Measurements from ENCODE around the gene HCAR1.

HCAR1 gene

GRCh38 chr12:122752464-122753318 is 22.0 kb upstream of the HCAR1 start, which contains the start of gene DENR (continued):
- TF ChIP-seq ZNF518A (tag by site-specific recombination; conservative IDR thresholded peaks at IDR 0.05; ENCODE audit: low read depth) = peak; percentile 34; the same call in 1 of the 2 replicates
- peak; percentile 94 for TF ChIP-seq SP3 (tag by site-specific recombination; IDR thresholded peaks at IDR 0.05)
- TF ChIP-seq ZNF544 (tag by site-specific recombination; IDR thresholded peaks at IDR 0.05) = no peak
- no peak for TF ChIP-seq ZNF18 (tag by site-specific recombination; IDR thresholded peaks at IDR 0.05)
- no peak; the same call in 1 of the 2 replicates for TF ChIP-seq ZNF777 (tag by site-specific recombination; IDR thresholded peaks at IDR 0.05; ENCODE audit: borderline replicate concordance)
- peak; percentile 98 for TF ChIP-seq ZXDB (tag by site-specific recombination; IDR thresholded peaks at IDR 0.05)
- TF ChIP-seq KLF8 (tag by site-specific recombination; IDR thresholded peaks at IDR 0.05) = peak; percentile 96
- TF ChIP-seq PATZ1 (tag by site-specific recombination; IDR thresholded peaks at IDR 0.05) = peak; percentile 83
- TF ChIP-seq ZNF670 (tag by site-specific recombination; IDR thresholded peaks at IDR 0.05; ENCODE audit: low read depth) = no peak
- no peak for TF ChIP-seq ZSCAN23 (tag by site-specific recombination; IDR thresholded peaks at IDR 0.05)
- TF ChIP-seq MEIS1 (CRISPR knock-in tag; IDR thresholded peaks at IDR 0.05; ENCODE audit: borderline replicate concordance) = no peak
- TF ChIP-seq PRDM1 (tag by site-specific recombination; IDR thresholded peaks at IDR 0.05) = no peak
- peak; percentile 82 for TF ChIP-seq KLF1 (tag by site-specific recombination; IDR thresholded peaks at IDR 0.05)
- peak; percentile 63 for TF ChIP-seq ZBTB48 (tag by site-specific recombination; IDR thresholded peaks at IDR 0.05)
- no peak for TF ChIP-seq ZNF585B (tag by site-specific recombination; IDR thresholded peaks at IDR 0.05)
- no peak for TF ChIP-seq TCF7L2 (IDR thresholded peaks at IDR 0.05; ENCODE audit: borderline replicate concordance, low read depth, low read length)
- TF ChIP-seq SCRT2 (tag by site-specific recombination; IDR thresholded peaks at IDR 0.05) = peak; percentile 63
- peak; percentile 73 for TF ChIP-seq ZNF629 (tag by site-specific recombination; IDR thresholded peaks at IDR 0.05)
- peak; percentile 40; the same call in 1 of the 2 replicates for TF ChIP-seq ZBTB20 (tag by site-specific recombination; IDR thresholded peaks at IDR 0.05)
- TF ChIP-seq HOXA7 (CRISPR knock-in tag; IDR thresholded peaks at IDR 0.05; ENCODE audit: borderline replicate concordance) = no peak
- no peak for TF ChIP-seq ZNF19 (tag by site-specific recombination; IDR thresholded peaks at IDR 0.05; ENCODE audit: low read depth)
- TF ChIP-seq ZNF146 (tag by site-specific recombination; IDR thresholded peaks at IDR 0.05) = 0 out of 2 replicates have a peak, but pooled peaks have one; percentile 13
- no peak for TF ChIP-seq ZNF114 (tag by site-specific recombination; IDR thresholded peaks at IDR 0.05)
- TF ChIP-seq SCRT1 (tag by site-specific recombination; IDR thresholded peaks at IDR 0.05; ENCODE audit: borderline replicate concordance) = no peak
- no peak for TF ChIP-seq ZNF362 (tag by site-specific recombination; IDR thresholded peaks at IDR 0.05)
- 0 out of 2 replicates have a peak, but pooled peaks have one; percentile 9 for TF ChIP-seq ZBTB21 (tag by site-specific recombination; IDR thresholded peaks at IDR 0.05)
- no peak for TF ChIP-seq ZFP3 (tag by site-specific recombination; IDR thresholded peaks at IDR 0.05; ENCODE audit: low read depth)
- TF ChIP-seq ZNF704 (tag by site-specific recombination; IDR thresholded peaks at IDR 0.05) = no peak
- TF ChIP-seq ZNF660 (tag by site-specific recombination; IDR thresholded peaks at IDR 0.05) = peak; percentile 66
- no peak for TF ChIP-seq ZNF623 (tag by site-specific recombination; IDR thresholded peaks at IDR 0.05)

Data from HEK293 (cell line).